ENCODE results near the gene TTC13.
A peak's percentile ranks its signal among the peaks of the same experiment; 100 is the strongest.

The TTC13 gene

DNA sequence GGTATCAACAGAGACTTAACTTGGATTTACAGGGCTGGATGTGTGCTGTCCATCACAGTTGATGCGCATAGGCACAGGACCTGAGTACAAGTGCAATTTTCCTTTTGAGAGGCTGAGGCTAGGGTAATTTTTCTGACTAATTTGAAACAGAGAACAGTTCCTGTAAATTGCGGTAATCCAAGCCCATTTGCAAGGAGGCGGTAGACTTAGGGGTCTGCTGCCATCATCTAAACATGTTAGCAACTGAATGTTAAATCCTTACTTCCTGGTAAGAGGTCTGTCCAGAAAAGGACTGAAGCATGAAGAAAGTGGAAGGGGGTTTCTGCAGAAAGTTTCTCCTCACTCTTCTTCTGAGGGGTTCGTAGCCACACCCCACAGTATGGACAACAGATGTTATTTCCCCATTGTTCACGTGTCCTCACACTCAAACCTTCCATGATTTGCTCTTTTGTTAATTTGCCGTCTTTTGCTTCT lies 86.6 kb downstream of the TTC13 start:
- H3K27ac ChIP-seq: no peak overlapping the region
- TF ChIP-seq CTCF (conservative IDR thresholded peaks at IDR 0.05; ENCODE audit: low read depth): no peak
- ChIA-PET POLR2A (ENCODE audit: low non-redundant PET) (no interaction called here), CTCF (no interaction called here)
- DNase-seq (ENCODE audit: low spot score): no peak

DNA sequence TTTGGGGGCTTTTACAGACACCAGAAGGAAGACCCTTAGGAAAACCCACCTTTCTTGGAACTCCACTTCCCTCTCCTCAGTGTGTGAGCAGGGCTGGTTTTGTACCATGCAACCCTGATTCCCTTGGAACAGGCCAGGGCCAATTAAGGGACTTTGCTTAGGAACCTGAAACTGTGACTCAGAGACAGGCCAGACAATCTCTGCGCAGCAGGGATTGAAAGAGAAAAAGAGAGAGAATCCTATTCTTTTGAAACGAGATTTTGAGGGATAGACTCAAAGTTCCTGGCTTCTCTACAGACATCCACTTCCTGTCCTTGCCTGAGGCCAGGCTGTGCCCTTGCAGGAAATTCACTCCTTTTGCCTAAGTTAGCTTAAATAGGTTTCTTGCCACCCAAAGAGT lies 87.2 kb downstream of the TTC13 start:
- peak; percentile 22 for DNase-seq (ENCODE audit: low spot score)
- no peak for TF ChIP-seq CTCF (conservative IDR thresholded peaks at IDR 0.05; ENCODE audit: low read depth)
- POLR2A ChIA-PET (ENCODE audit: low non-redundant PET): no interaction called here
- CTCF ChIA-PET: no interaction called here
- no peak overlapping the region for H3K27ac ChIP-seq

GRCh38 chr1:230884646-230885045 lies 94.0 kb downstream of the TTC13 start:
- no peak overlapping the region for H3K27ac ChIP-seq
- DNase-seq (ENCODE audit: low spot score): no peak
- no peak for TF ChIP-seq CTCF (conservative IDR thresholded peaks at IDR 0.05; ENCODE audit: low read depth)
- ChIA-PET POLR2A (ENCODE audit: low non-redundant PET) (no interaction called here), CTCF (no interaction called here)

- DNase-seq (ENCODE audit: low spot score): no peak
- ChIA-PET POLR2A (ENCODE audit: low non-redundant PET) (no interaction called here), CTCF (interaction anchor here (0.6 kb wide), 1 partner anchor 399 kb away, joined by 5 read pairs; no protein-coding TSS in a partner anchor)
- TF ChIP-seq CTCF (conservative IDR thresholded peaks at IDR 0.05; ENCODE audit: low read depth): no peak
- no peak overlapping the region for H3K27ac ChIP-seq
Measured at GRCh38 chr1:230883967-230884366, 94.7 kb downstream of the TTC13 start.

- no peak for DNase-seq (ENCODE audit: low spot score)
- H3K27ac ChIP-seq: no peak overlapping the region
- POLR2A ChIA-PET (ENCODE audit: low non-redundant PET): no interaction called here
- CTCF ChIA-PET: no interaction called here
- TF ChIP-seq CTCF (conservative IDR thresholded peaks at IDR 0.05; ENCODE audit: low read depth): no peak
Measured at GRCh38 chr1:230879778-230880177, 98.9 kb downstream of the TTC13 start.

DNA sequence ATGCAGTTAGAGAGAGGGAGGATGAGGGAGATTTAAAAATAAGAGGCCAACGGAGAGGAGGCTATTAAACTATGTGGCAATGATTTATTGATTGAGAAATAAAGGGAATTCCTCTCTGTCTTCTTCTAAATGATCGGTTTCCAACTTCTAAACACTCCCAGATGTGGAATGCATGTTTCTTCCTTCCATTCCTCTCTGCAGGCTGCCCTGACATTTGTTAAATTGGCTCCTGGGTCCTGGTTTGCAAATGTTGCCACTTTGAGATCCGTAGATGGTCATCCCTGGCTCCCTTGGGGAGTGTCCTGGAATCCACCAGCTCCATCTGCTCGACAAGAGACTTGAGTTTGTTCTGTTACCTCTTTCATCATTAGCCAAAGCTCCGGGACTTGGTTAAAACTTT lies 100.1 kb downstream of the TTC13 start:
- no peak for TF ChIP-seq CTCF (conservative IDR thresholded peaks at IDR 0.05; ENCODE audit: low read depth)
- ChIA-PET CTCF (no interaction called here), POLR2A (ENCODE audit: low non-redundant PET) (no interaction called here)
- no peak for DNase-seq (ENCODE audit: low spot score)
- no peak overlapping the region for H3K27ac ChIP-seq
